Choroid plexus epithelial cell (primary cell): Measurements from ENCODE around the gene PHLDA2.

Experiments
- DNase-seq: peaks from one replicate; pipeline ENCODE4 v3.0.0-alpha.2; 2010; ENCODE audit warnings: low read depth
- H3K4me3 ChIP-seq: 2 replicates; pipeline ENCODE4 v1.5.1; 2011; ENCODE audit warnings: low read depth, mild to moderate bottlenecking, control low read depth, low read length, moderate library complexity
- TF ChIP-seq, protein P1 (sequence below): conservative IDR thresholded peaks from 2 replicates; pipeline ENCODE4 v1.5.1; 2011; ENCODE audit warnings: low read depth, mild to moderate bottlenecking, control low read depth, inconsistent platforms, low read length, moderate library complexity

PHLDA2 gene

DNA sequence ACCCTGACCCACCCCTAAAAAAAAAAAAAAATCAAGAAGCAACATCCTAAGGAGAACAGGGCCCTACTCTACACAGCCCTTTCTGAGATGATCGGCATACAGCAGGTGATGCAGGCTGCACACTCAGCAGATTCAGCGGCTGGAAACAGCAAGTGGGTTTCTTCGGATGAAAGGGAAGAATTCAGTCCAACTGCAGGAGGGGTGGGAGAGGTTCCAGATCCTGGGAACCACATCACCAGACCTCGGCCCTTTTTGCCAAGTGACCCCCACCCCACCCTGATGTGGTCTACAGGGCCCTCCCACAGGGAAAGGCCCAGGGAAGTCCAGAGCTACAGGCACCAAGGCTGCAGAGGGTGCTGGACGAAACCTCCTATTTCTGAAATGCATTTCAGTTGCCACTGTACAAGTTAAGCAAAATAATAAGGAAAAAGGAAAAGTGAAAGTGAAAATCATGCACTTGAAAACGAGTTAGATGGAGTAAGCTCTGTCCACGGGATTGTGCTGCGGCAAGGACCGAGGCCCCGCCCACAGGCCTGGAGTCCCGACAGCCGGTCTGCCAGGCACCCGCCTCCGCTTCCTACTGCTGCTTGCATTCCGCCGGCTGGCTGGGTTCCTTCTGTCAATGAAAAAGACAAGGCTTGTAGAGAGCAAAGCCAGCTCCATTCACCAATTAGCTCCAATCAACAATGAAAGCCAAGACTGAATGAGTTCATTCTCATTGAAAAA is 16.0 kb upstream of the PHLDA2 start:
- peak; percentile 97 for DNase-seq
- H3K4me3 ChIP-seq = peak overlapping the region; percentile 47
- TF ChIP-seq, protein P1, sequence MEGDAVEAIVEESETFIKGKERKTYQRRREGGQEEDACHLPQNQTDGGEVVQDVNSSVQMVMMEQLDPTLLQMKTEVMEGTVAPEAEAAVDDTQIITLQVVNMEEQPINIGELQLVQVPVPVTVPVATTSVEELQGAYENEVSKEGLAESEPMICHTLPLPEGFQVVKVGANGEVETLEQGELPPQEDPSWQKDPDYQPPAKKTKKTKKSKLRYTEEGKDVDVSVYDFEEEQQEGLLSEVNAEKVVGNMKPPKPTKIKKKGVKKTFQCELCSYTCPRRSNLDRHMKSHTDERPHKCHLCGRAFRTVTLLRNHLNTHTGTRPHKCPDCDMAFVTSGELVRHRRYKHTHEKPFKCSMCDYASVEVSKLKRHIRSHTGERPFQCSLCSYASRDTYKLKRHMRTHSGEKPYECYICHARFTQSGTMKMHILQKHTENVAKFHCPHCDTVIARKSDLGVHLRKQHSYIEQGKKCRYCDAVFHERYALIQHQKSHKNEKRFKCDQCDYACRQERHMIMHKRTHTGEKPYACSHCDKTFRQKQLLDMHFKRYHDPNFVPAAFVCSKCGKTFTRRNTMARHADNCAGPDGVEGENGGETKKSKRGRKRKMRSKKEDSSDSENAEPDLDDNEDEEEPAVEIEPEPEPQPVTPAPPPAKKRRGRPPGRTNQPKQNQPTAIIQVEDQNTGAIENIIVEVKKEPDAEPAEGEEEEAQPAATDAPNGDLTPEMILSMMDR = no peak

GRCh38 chr11:2944530-2944929 is 15.3 kb upstream of the PHLDA2 start:
- no peak overlapping the region for H3K4me3 ChIP-seq
- TF ChIP-seq, protein P1 = no peak

GRCh38 chr11:2943711-2944118 is 14.5 kb upstream of the PHLDA2 start:
- DNase-seq = no peak
- TF ChIP-seq, protein P1 = no peak
- H3K4me3 ChIP-seq = no peak overlapping the region

More at GRCh38 chr11:2944530-2944929, 15.3 kb upstream of the PHLDA2 start:
- no peak for DNase-seq

DNA sequence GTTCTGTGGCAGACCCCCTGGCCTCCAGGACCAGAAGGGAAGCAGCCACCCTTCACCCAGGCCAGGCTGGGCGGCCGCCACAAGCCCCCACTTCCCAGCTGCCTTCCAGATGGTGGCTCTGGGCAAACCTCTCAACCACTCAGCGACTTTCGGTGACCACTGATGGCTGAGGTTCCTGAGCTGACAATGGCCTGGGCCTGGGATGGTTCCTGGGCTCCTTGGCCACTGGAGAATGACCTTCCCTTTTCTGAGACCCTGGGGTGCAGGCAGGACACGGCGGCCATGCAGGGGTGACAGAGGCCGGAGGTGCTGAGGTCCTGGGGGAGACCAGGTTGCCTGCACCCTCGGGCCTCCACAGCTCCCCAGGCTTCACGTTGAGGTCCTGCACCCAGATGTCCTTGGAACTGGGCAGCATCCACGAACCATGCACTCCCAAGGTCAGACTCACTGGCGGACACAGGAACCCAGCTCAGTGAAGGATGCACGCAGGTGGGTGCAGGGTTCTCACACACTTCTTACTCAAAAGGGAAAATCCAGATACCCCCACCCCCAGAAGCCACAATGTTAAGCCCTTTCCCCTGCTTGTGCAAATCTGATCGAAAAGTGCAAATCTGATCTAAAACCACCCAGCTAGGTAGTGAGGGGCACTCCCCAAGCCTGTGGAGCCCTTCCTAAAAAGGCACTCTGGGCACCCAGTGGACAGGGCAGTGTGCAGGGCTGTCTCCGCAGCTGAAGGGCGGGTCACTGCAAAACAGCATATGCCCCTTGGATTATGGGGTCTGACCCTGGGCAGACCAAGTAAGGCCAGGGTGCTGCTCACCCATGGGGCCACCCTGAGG is 13.9 kb upstream of the PHLDA2 start:
- TF ChIP-seq, protein P1 = no peak
- no peak for DNase-seq

GRCh38 chr11:2942447-2942846 is 13.2 kb upstream of the PHLDA2 start:
- TF ChIP-seq, protein P1 = no peak
- no peak overlapping the region for H3K4me3 ChIP-seq
- no peak for DNase-seq

More for the DNA sequence above, 13.9 kb upstream of the PHLDA2 start:
- no peak overlapping the region for H3K4me3 ChIP-seq

- DNase-seq = no peak
- TF ChIP-seq, protein P1 = no peak
- no peak overlapping the region for H3K4me3 ChIP-seq
These were observed 12.0 kb upstream of the PHLDA2 start for GRCh38 chr11:2940921-2941821.
